ENCODE results near the gene PCDHA1. TPM values are rescaled to one million over a fixed set of nuclear protein-coding genes. Genes with fewer than 3 reads are reported as not detected.

Gene PCDHA1
- total and polyA plus RNA-seq, 2 of the 13 experiments (the other 11 are each of a cell fraction or from before 2014, with no cell fraction given) = not detected

- 0% methylated on average over 1 of the region's 1 CpG for WGBS (ENCODE audit: low lambda C conversion rate)
- Histone ChIP-seq H3K4me3 (replicated peaks in 1 of 3; ENCODE audit: insufficient read depth in 1 of 3, low read depth in 2 of 3, low read length in 3 of 3) (no peak overlapping the region), H3K9me3 (ENCODE audit: low read length) (no peaks in the 10 kb centered on the region), H3K36me3 (replicated peaks in 1 of 2; ENCODE audit: control insufficient read depth in 1 of 2, insufficient read depth in 2 of 2, low read length in 2 of 2) (no peaks in the 10 kb centered on the region), H3K4me1 (ENCODE audit: insufficient read depth, low read length) (no peaks in the 10 kb centered on the region), H2AFZ (ENCODE audit: low read length) (no peak overlapping the region), H3K4me2 (ENCODE audit: low read depth, low read length) (no peak overlapping the region), H3K79me2 (ENCODE audit: insufficient read depth, low read length) (no peaks in the 10 kb centered on the region), H3K9ac (ENCODE audit: insufficient read depth, low read depth, low read length) (no peak overlapping the region), H3K27ac (ENCODE audit: extremely low read length, insufficient read depth, low read length) (no peak overlapping the region), H3K27me3 (ENCODE audit: control insufficient read depth in 1 of 2, insufficient read depth in 2 of 2, low read length in 2 of 2) (no peaks in the 10 kb centered on the region; a peak in 1 of 5 replicates), H4K20me1 (ENCODE audit: insufficient read depth, low read length) (no peaks in the 10 kb centered on the region)
- ATAC-seq (no peak), FAIRE-seq (no peak), DNase-seq (ENCODE audit: low spot score) (no peak)
- POLR2A ChIA-PET = no interaction called here
- TF ChIP-seq ZNF414 (CRISPR knock-in tag; IDR thresholded peaks at IDR 0.05) (no peak), ZNF496 (CRISPR knock-in tag; IDR thresholded peaks at IDR 0.05; ENCODE audit: insufficient replicate concordance) (no peak), KDM1A (CRISPR knock-in tag; IDR thresholded peaks at IDR 0.05) (no peak), ZBTB4 (CRISPR knock-in tag; IDR thresholded peaks at IDR 0.05; ENCODE audit: borderline replicate concordance) (no peak), KLF11 (CRISPR knock-in tag; IDR thresholded peaks at IDR 0.05) (no peak)
- TF ChIP-seq, protein P1, sequence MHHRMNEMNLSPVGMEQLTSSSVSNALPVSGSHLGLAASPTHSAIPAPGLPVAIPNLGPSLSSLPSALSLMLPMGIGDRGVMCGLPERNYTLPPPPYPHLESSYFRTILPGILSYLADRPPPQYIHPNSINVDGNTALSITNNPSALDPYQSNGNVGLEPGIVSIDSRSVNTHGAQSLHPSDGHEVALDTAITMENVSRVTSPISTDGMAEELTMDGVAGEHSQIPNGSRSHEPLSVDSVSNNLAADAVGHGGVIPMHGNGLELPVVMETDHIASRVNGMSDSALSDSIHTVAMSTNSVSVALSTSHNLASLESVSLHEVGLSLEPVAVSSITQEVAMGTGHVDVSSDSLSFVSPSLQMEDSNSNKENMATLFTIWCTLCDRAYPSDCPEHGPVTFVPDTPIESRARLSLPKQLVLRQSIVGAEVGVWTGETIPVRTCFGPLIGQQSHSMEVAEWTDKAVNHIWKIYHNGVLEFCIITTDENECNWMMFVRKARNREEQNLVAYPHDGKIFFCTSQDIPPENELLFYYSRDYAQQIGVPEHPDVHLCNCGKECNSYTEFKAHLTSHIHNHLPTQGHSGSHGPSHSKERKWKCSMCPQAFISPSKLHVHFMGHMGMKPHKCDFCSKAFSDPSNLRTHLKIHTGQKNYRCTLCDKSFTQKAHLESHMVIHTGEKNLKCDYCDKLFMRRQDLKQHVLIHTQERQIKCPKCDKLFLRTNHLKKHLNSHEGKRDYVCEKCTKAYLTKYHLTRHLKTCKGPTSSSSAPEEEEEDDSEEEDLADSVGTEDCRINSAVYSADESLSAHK (CRISPR knock-in tag; IDR thresholded peaks at IDR 0.05; ENCODE audit: borderline replicate concordance) = no peak
- CTCF ChIA-PET (ENCODE audit: low intra/inter-chr PET ratio, low total read pairs) = no interaction called here
- intact Hi-C loops (cut with micrococcal nuclease; ENCODE audit: unreplicated experiment) = no loop called here
- in situ Hi-C loops (cut with HindIII; ENCODE audit: extremely low pct_ligation_motif_present, low pct_unique_long_range_greater_than_20kb) = no loop called here
- no TSS peak for BruUV-seq (replicated peaks)
Measured at GRCh38 chr5:140916325-140916724, 130.4 kb downstream of the PCDHA1 start.
